Iris pigment epithelial cell (primary cell): ENCODE data around the gene COL6A3.
"Not testable (repeated sequence)": the region's sequence is repeated elsewhere in the genome, so short reads cannot be mapped to it uniquely, and the experiment has no call there.

Experiments used
- DNase-seq: peaks from one replicate; pipeline ENCODE4 v3.0.0-alpha.2; 2011; ENCODE audit warnings: low read depth

COL6A3 gene

GRCh38 chr2:237379636-237380035 lies 34.3 kb downstream of the COL6A3 start:
- no peak for DNase-seq

- no peak for DNase-seq
These were observed 35.3 kb downstream of the COL6A3 start for GRCh38 chr2:237378650-237379049.

- DNase-seq = no peak
These were observed 39.5 kb downstream of the COL6A3 start for GRCh38 chr2:237374284-237375060.

- DNase-seq = no peak
These were observed 42.1 kb downstream of the COL6A3 start for GRCh38 chr2:237371856-237372255.

- no peak for DNase-seq
These were observed 48.3 kb downstream of the COL6A3 start for GRCh38 chr2:237365671-237366070.

- no peak for DNase-seq
These were observed 49.3 kb downstream of the COL6A3 start for GRCh38 chr2:237364655-237365054.

- DNase-seq = peak; percentile 14
These were observed 52.6 kb downstream of the COL6A3 start for GRCh38 chr2:237361194-237362004.

- no peak for DNase-seq
These were observed 53.8 kb downstream of the COL6A3 start for GRCh38 chr2:237359894-237360780.

GRCh38 chr2:237359518-237359840 lies 54.5 kb downstream of the COL6A3 start:
- DNase-seq = no peak

GRCh38 chr2:237358721-237359517 lies 55.0 kb downstream of the COL6A3 start:
- DNase-seq = no peak

- no peak for DNase-seq
These were observed 58.3 kb downstream of the COL6A3 start for GRCh38 chr2:237355701-237356100.

- peak; percentile 25 for DNase-seq
These were observed 59.1 kb downstream of the COL6A3 start for GRCh38 chr2:237354892-237355291.

GRCh38 chr2:237354172-237354571 lies 59.8 kb downstream of the COL6A3 start:
- not testable (repeated sequence) for DNase-seq

GRCh38 chr2:237353215-237353614 lies 60.7 kb downstream of the COL6A3 start:
- DNase-seq = no peak

GRCh38 chr2:237352279-237352845 lies 61.6 kb downstream of the COL6A3 start:
- DNase-seq = no peak

GRCh38 chr2:237351796-237352195 lies 62.2 kb downstream of the COL6A3 start:
- no peak for DNase-seq

- no peak for DNase-seq
These were observed 62.9 kb downstream of the COL6A3 start for GRCh38 chr2:237351046-237351445.

- no peak for DNase-seq
These were observed 63.4 kb downstream of the COL6A3 start for GRCh38 chr2:237350597-237350996.

GRCh38 chr2:237350070-237350469 lies 63.9 kb downstream of the COL6A3 start:
- DNase-seq = no peak

- peak; percentile 7 for DNase-seq
These were observed 65.6 kb downstream of the COL6A3 start for GRCh38 chr2:237348281-237348865.
